Mesendoderm (in vitro differentiated cells): ENCODE measurements around the gene WDSUB1.

Source experiments
- DNase-seq: peaks from one replicate; pipeline ENCODE4 v3.0.0; 2013
- H2AK5ac ChIP-seq: 2 replicates; pipeline ENCODE4 v1.6.1; 2013; ENCODE audit warnings: low read length, inconsistent platforms
- H2BK120ac ChIP-seq: 2 replicates; pipeline ENCODE4 v1.6.1; 2013; ENCODE audit warnings: low read depth, mild to moderate bottlenecking, low read length, moderate library complexity, mixed read lengths
- H2BK15ac ChIP-seq: replicated peaks from 2 replicates; pipeline ENCODE4 v1.6.1; 2013; ENCODE audit warnings: low read depth, mild to moderate bottlenecking, moderate library complexity
- H2BK5ac ChIP-seq: 2 replicates; pipeline ENCODE4 v1.6.1; 2013; ENCODE audit warnings: low read length, inconsistent platforms
- H3K18ac ChIP-seq: 2 replicates; pipeline ENCODE4 v1.6.1; 2013; ENCODE audit warnings: mild to moderate bottlenecking, low read length, mixed read lengths
- H3K23ac ChIP-seq: one replicate; pipeline ENCODE4 v1.6.1; 2013; ENCODE audit warnings: low read length
- H3K27ac ChIP-seq: 2 replicates; pipeline ENCODE4 v1.5.1; 2013; ENCODE audit warnings: low read depth, mild to moderate bottlenecking, inconsistent platforms, low read length, moderate library complexity
- H3K27me3 ChIP-seq: 2 replicates; pipeline ENCODE4 v1.6.1; 2013; ENCODE audit warnings: low read length, control low read depth, mild to moderate bottlenecking, inconsistent platforms; ENCODE audit not compliant: insufficient read depth, poor library complexity
- H3K36me3 ChIP-seq: 2 replicates; pipeline ENCODE4 v1.6.1; 2013; ENCODE audit warnings: low read length, inconsistent platforms; ENCODE audit not compliant: control insufficient read depth, insufficient read depth
- H3K4ac ChIP-seq: one replicate; pipeline ENCODE4 v1.6.1; 2013; ENCODE audit warnings: low read depth, mild to moderate bottlenecking, low read length, moderate library complexity
- H3K4me1 ChIP-seq: 2 replicates; pipeline ENCODE4 v1.6.1; 2013; ENCODE audit warnings: low read depth, low read length, inconsistent platforms; ENCODE audit not compliant: control insufficient read depth
- H3K4me2 ChIP-seq: 2 replicates; pipeline ENCODE4 v1.6.1; 2013; ENCODE audit warnings: low read length
- H3K4me3 ChIP-seq: 2 replicates; pipeline ENCODE4 v1.5.1; 2013; ENCODE audit warnings: mild to moderate bottlenecking, low read length
- H3K56ac ChIP-seq: one replicate; pipeline ENCODE4 v1.6.1; 2013; ENCODE audit warnings: low read length
- H3K79me1 ChIP-seq: 2 replicates; pipeline ENCODE4 v1.6.1; 2013; ENCODE audit warnings: low read length, inconsistent platforms
- H3K79me2 ChIP-seq: 2 replicates; pipeline ENCODE4 v1.6.1; 2013; ENCODE audit warnings: mild to moderate bottlenecking, low read length; ENCODE audit not compliant: control insufficient read depth, insufficient read depth
- H3K9ac ChIP-seq: 2 replicates; pipeline ENCODE4 v1.6.1; 2013; ENCODE audit warnings: low read length, inconsistent platforms
- H4K5ac ChIP-seq: one replicate; pipeline ENCODE4 v1.6.1; 2013; ENCODE audit warnings: low read length
- H4K8ac ChIP-seq: one replicate; pipeline ENCODE4 v1.6.1; 2013; ENCODE audit warnings: low read depth, mild to moderate bottlenecking, control low read depth, low read length, moderate library complexity
- WGBS: extraction: QIAGEN DNeasy Blood & Tissue Kit; methylation state at CpG from one replicate; pipeline ENCODE4 v1.1.7; 2013; ENCODE audit warnings: low lambda C conversion rate, missing lambda C conversion rate; ENCODE audit not compliant: insufficient coverage; ENCODE audit errors: extremely low coverage; 5-methylcytosine and 5-hydroxymethylcytosine counted together

WDSUB1 gene

DNA sequence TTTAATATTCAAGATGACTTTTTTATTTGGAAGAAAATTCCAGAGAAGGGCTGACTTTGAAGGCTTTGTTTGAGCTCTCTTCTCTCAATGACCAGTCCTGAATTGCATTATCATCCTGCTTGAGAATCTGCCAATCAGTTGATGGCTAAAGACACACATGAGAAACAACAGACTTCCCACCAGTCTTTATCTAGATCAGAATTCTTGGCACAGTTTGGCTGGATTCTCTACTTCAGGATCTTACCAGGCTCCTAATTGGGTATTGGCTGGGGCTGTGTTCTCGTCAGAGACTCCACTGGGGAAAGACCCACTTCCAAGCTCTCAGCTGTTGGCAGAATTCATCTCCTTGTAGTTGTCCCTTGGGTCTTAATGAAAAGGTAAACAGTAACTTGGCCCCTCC, 86.0 kb downstream of the WDSUB1 start:
- no peak overlapping the region for H3K4me3 ChIP-seq
- DNase-seq: peak; percentile 60
- H3K27me3 ChIP-seq: no peaks in the 10 kb centered on the region
- H2AK5ac ChIP-seq: no peak overlapping the region
- no peaks in the 10 kb centered on the region for H3K36me3 ChIP-seq
- no peak overlapping the region for H3K23ac ChIP-seq
- H3K56ac ChIP-seq: no peak overlapping the region
- H4K8ac ChIP-seq: no peak overlapping the region
- H3K18ac ChIP-seq: no peak overlapping the region
- H4K5ac ChIP-seq: no peak overlapping the region
- no peaks in the 10 kb centered on the region for H3K79me1 ChIP-seq
- no peak overlapping the region for H2BK120ac ChIP-seq
- H2BK15ac ChIP-seq: no peak overlapping the region
- H2BK5ac ChIP-seq: no peak overlapping the region
- no peaks in the 10 kb centered on the region for H3K79me2 ChIP-seq
- H3K4ac ChIP-seq: no peak overlapping the region
- no CpG with 5 or more reads among the region's 1 CpG for whole genome bisulfite sequencing
- H3K4me2 ChIP-seq: no peak overlapping the region
- H3K4me1 ChIP-seq: no peaks in the 10 kb centered on the region
- no peak overlapping the region for H3K9ac ChIP-seq
- H3K27ac ChIP-seq: no peak overlapping the region

DNA sequence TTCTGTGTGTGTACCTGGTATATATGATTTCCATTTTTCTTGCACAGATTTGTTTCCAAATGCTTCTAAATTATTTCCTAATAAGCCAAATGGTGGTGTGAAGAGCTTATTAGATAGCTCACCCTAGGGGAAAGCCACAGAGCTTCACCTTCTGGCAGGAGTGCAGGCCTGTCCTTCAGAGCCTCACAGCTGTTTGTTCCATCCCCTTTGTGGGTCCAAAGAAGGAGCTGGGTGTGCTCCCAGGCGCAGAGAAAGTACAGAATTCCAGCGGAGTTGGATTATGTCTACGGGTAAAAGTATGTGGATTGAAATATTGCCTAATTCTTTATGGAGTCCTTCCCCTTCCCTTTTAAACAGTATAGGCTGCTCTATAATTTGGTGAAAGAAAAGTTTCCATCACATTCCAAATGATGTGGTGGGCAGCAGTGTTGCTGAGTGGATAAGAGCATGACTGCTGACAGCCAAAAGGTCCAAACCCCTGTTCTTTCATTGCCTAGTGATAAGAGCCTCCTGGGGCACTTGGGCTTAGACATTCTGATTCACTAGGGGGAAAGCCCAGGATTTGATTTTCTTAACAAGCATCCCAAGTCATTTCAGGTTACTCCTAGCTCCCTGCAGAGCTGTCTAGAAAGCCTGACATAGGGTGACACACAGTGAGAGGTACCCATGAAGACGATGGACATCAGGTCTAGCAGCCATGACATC, 86.6 kb downstream of the WDSUB1 start:
- Histone ChIP-seq H3K27ac (no peak overlapping the region), H3K56ac (no peak overlapping the region), H3K9ac (no peak overlapping the region), H4K5ac (no peak overlapping the region), H3K4me3 (no peak overlapping the region), H2BK120ac (no peak overlapping the region), H3K4me1 (no peaks in the 10 kb centered on the region), H3K79me2 (no peaks in the 10 kb centered on the region), H3K4ac (no peak overlapping the region), H3K79me1 (no peaks in the 10 kb centered on the region), H2BK15ac (no peak overlapping the region), H2BK5ac (no peak overlapping the region), H3K4me2 (no peak overlapping the region), H3K23ac (no peak overlapping the region), H3K27me3 (no peaks in the 10 kb centered on the region), H2AK5ac (no peak overlapping the region), H4K8ac (no peak overlapping the region), H3K36me3 (no peaks in the 10 kb centered on the region), H3K18ac (no peak overlapping the region)
- DNase-seq: peak; percentile 57
- WGBS: no CpG with 5 or more reads among the region's 4 CpGs

DNA sequence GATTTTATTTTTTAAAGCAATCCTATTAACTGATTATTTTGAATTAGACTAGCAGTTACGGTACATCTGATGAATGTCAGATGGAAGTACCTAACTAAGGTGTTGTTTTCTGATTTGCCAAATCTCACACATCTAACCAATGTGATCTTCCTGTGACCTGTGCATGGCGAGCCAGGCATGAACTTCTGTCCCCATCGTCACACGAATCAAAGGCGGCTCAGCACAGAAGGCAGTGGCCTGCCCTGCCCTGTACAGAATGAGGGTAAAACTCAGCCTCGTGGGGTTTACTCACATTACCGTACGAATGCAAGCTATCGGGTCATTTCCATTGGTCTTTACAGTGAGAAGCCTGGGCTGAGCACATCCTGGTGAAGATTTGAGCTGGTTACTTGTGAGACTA, 87.3 kb downstream of the WDSUB1 start:
- Histone ChIP-seq H3K36me3 (no peaks in the 10 kb centered on the region), H3K56ac (no peak overlapping the region), H3K27me3 (no peaks in the 10 kb centered on the region), H3K4me3 (no peak overlapping the region), H3K4ac (no peak overlapping the region), H3K23ac (peak overlapping the region; percentile 29), H2BK120ac (no peak overlapping the region), H3K4me1 (no peaks in the 10 kb centered on the region), H3K79me1 (no peaks in the 10 kb centered on the region), H3K27ac (no peak overlapping the region), H3K9ac (no peak overlapping the region), H3K4me2 (no peak overlapping the region), H2BK5ac (no peak overlapping the region), H3K18ac (no peak overlapping the region), H3K79me2 (no peaks in the 10 kb centered on the region), H2AK5ac (no peak overlapping the region), H2BK15ac (no peak overlapping the region), H4K8ac (no peak overlapping the region), H4K5ac (no peak overlapping the region)
- no CpG with 5 or more reads among the region's 9 CpGs for WGBS
- DNase-seq: no peak

DNA sequence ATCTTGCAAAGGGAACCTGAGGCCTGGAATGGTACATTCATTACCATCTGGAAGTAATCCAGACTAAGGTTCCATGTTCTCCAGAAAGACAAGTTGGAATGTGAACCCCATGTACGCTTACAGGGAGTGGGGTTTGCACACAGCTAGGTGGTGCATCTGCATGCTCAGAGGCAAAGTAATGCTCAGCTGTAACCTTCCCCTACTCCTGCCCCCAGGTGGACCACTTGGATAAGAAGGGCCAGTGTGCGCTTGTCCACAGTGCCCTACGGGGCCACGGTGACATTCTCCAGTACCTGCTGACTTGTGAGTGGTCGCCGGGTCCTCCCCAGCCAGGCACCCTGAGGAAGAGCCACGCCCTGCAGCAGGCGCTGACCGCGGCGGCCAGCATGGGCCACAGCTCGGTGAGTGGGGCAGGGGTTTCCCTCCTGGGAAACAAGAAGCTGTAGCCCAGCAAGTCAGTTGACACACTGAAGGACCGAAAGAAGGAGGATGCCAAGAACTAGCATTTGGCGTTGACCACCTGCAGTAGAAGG, 90.0 kb downstream of the WDSUB1 start:
- H3K4me1 ChIP-seq: no peaks in the 10 kb centered on the region
- no peak overlapping the region for H3K4me2 ChIP-seq
- no peak overlapping the region for H2BK5ac ChIP-seq
- no peak overlapping the region for H2AK5ac ChIP-seq
- no peak overlapping the region for H2BK15ac ChIP-seq
- no peak overlapping the region for H3K56ac ChIP-seq
- DNase-seq: no peak
- H3K79me2 ChIP-seq: no peaks in the 10 kb centered on the region
- WGBS: no CpG with 5 or more reads among the region's 14 CpGs
- H3K27me3 ChIP-seq: no peaks in the 10 kb centered on the region
- no peak overlapping the region for H3K18ac ChIP-seq
- no peaks in the 10 kb centered on the region for H3K79me1 ChIP-seq
- H3K9ac ChIP-seq: no peak overlapping the region
- H3K23ac ChIP-seq: no peak overlapping the region
- H4K8ac ChIP-seq: no peak overlapping the region
- no peak overlapping the region for H3K27ac ChIP-seq
- no peak overlapping the region for H3K4ac ChIP-seq
- no peak overlapping the region for H2BK120ac ChIP-seq
- H3K36me3 ChIP-seq: no peaks in the 10 kb centered on the region
- no peak overlapping the region for H3K4me3 ChIP-seq
- no peak overlapping the region for H4K5ac ChIP-seq

DNA sequence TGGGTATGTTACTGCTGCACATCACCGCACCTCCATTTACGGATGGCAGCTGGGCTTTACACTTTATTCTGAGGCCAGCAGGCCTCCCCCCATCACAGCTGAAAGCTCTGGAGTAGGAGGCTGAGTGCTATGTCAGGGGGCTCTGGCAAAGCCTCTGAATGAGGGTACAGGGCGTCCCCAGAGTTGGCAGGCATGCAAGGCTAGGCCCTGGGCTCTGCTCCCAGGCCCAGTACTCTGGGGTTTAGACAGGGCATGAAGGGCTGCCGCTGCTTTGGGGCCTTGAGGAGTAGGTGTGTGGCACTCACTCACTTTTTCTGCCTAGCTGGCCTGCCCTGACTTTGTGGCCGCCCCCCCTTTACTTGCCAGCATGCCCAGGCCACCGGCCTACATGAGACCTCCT, 90.8 kb downstream of the WDSUB1 start:
- WGBS: no CpG with 5 or more reads among the region's 6 CpGs
- no peaks in the 10 kb centered on the region for H3K36me3 ChIP-seq

DNA sequence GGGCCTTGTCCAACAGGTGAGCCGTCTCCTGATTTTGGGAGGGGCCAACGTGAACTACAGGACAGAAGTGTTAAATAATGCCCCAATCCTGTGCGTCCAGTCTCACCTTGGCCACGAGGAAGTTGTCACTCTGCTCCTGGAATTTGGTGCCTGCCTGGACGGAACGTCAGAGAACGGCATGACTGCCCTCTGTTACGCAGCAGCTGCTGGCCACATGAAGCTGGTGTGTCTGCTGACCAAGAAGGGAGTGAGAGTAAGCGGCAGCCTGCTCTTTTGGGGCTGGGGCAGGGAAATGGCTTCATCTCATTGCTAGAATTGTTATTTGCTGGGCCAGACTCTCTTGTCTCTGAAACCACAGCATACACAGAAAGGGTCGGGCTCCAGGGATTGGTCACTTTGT, 92.3 kb downstream of the WDSUB1 start:
- Histone ChIP-seq H3K79me1 (no peaks in the 10 kb centered on the region), H3K36me3 (no peaks in the 10 kb centered on the region), H2BK15ac (no peak overlapping the region), H3K79me2 (no peaks in the 10 kb centered on the region), H3K23ac (no peak overlapping the region), H2BK120ac (no peak overlapping the region), H3K4ac (no peak overlapping the region), H3K27ac (no peak overlapping the region), H4K5ac (no peak overlapping the region), H3K4me3 (no peak overlapping the region), H3K4me1 (no peaks in the 10 kb centered on the region), H3K27me3 (no peaks in the 10 kb centered on the region), H2BK5ac (no peak overlapping the region), H3K18ac (no peak overlapping the region), H4K8ac (no peak overlapping the region), H3K9ac (no peak overlapping the region), H3K56ac (no peak overlapping the region), H2AK5ac (no peak overlapping the region), H3K4me2 (no peak overlapping the region)
- WGBS: no CpG with 5 or more reads among the region's 10 CpGs
- DNase-seq: no peak

More for the DNA sequence above, 90.8 kb downstream of the WDSUB1 start:
- Histone ChIP-seq H3K18ac (no peak overlapping the region), H3K23ac (no peak overlapping the region), H3K4ac (no peak overlapping the region), H3K4me1 (no peaks in the 10 kb centered on the region), H3K27ac (no peak overlapping the region), H3K27me3 (no peaks in the 10 kb centered on the region), H2BK120ac (no peak overlapping the region), H2BK15ac (no peak overlapping the region), H3K4me2 (no peak overlapping the region), H3K4me3 (no peak overlapping the region), H2BK5ac (no peak overlapping the region), H4K8ac (no peak overlapping the region), H3K79me1 (no peaks in the 10 kb centered on the region), H3K56ac (no peak overlapping the region), H3K79me2 (no peaks in the 10 kb centered on the region), H2AK5ac (no peak overlapping the region), H4K5ac (no peak overlapping the region), H3K9ac (no peak overlapping the region)
- DNase-seq: no peak
